GM21390 (cell line): ENCODE data around the gene ATP10A.

Experiments
- ATAC-seq: cut with Tn5 transposase; IDR thresholded peaks from one replicate; pipeline ENCODE4 v1.9.1; 2021; ENCODE audit not compliant: unreplicated experiment

Gene ATP10A

GRCh38 chr15:25863111-25863967 is at the start of gene ATP10A:
ATP10A (minus strand) TSS chr15:25863327; CDS start chr15:25863096, 231 bp downstream.
- no peak for ATAC-seq

GRCh38 chr15:25912035-25912434 is 48.9 kb upstream of the ATP10A start:
- ATAC-seq, result no peak

- no peak for ATAC-seq
Measured at GRCh38 chr15:25910832-25911231, 47.7 kb upstream of the ATP10A start.

GRCh38 chr15:25909806-25910205 is 46.7 kb upstream of the ATP10A start:
- ATAC-seq, result no peak

GRCh38 chr15:25909325-25909724 is 46.2 kb upstream of the ATP10A start:
- ATAC-seq, result no peak

GRCh38 chr15:25905140-25905539 is 42.0 kb upstream of the ATP10A start:
- no peak for ATAC-seq

- no peak for ATAC-seq
Measured at GRCh38 chr15:25903024-25903581, 40.0 kb upstream of the ATP10A start.

- no peak for ATAC-seq
Measured at GRCh38 chr15:25901811-25902605, 38.9 kb upstream of the ATP10A start.

GRCh38 chr15:25900901-25901300 is 37.8 kb upstream of the ATP10A start:
- no peak for ATAC-seq

- no peak for ATAC-seq
Measured at GRCh38 chr15:25900431-25900830, 37.3 kb upstream of the ATP10A start.

GRCh38 chr15:25899870-25900269 is 36.7 kb upstream of the ATP10A start:
- no peak for ATAC-seq

- ATAC-seq, result no peak
Measured at GRCh38 chr15:25897658-25898057, 34.5 kb upstream of the ATP10A start.

- no peak for ATAC-seq
Measured at GRCh38 chr15:25894371-25894902, 31.3 kb upstream of the ATP10A start.

- ATAC-seq, result no peak
Measured at GRCh38 chr15:25893596-25893995, 30.5 kb upstream of the ATP10A start.

GRCh38 chr15:25892126-25892525 is 29.0 kb upstream of the ATP10A start:
- no peak for ATAC-seq

- no peak for ATAC-seq
Measured at GRCh38 chr15:25891081-25891480, 28.0 kb upstream of the ATP10A start.

- no peak for ATAC-seq
Measured at GRCh38 chr15:25890529-25890928, 27.4 kb upstream of the ATP10A start.

- no peak for ATAC-seq
Measured at GRCh38 chr15:25887870-25888269, 24.7 kb upstream of the ATP10A start.

- no peak for ATAC-seq
Measured at GRCh38 chr15:25886498-25887140, 23.5 kb upstream of the ATP10A start.

GRCh38 chr15:25884370-25884769 is 21.2 kb upstream of the ATP10A start:
- no peak for ATAC-seq
